ENCODE data around the gene SOX10. TPM values are rescaled to one million over a fixed set of nuclear protein-coding genes. Genes with fewer than 3 reads are reported as not detected.
"Not testable (repeated sequence)": the region's sequence is repeated elsewhere in the genome, so short reads cannot be mapped to it uniquely, and the experiment has no call there.

SOX10 gene
- total and polyA plus RNA-seq, 5 donors: 3.5 to 5.9 (median 4.9) TPM

DNA sequence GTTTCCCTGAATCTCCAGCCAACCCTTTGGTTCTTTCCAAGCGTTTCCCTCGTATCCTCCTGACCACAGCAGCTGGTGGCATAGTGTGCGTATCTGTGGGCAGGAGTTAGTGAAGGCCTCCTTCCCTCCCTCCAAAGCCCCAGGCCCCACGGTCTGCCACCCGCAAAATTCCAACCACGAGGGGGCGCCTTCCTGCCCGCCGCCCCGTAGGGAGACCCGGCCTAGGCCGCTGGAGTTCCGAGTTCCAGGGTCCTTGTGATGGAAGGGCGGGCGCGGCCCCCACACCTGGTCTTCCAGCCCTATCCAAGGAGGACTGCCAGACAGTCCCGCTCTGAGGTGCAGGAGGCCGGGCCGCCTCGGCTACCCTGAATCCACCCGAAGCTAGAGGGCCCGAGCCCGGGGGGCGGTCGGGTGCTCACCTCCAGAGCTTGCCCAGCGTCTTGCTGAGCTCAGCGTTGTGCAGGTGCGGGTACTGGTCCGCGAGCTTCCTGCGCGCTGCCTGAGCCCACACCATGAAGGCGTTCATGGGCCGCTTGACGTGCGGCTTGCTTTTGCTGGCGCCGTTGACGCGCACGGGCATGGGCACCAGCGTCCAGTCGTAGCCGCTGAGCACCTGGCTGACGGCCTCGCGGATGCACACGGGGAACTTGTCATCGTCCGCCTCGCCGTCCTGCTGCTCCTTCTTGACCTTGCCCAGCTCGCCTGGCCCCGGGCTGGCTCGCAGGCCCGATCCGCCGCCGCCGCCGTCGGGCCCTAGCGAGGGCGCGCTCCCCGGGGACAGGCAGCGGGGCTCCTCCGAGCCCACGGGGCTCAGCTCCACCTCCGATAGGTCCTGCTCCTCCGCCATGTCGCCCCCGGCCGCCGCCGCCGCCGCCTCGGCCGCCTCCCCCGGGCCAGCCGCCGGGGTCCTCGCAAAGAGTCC, 1.2 kb downstream of the SOX10 start:
- ATAC-seq: no peak
- intact Hi-C loops (cut with DNase I): no loop called here
- DNase-seq: peak in 2 of 3 donors; percentile 51 to 60
- Histone ChIP-seq H3K27me3 (ENCODE audit: control insufficient read depth, insufficient read depth) (no peaks in the 10 kb centered on the region), H3K9me3 (ENCODE audit: control insufficient read depth, low read length) (no peaks in the 10 kb centered on the region), H3K4me1 (ENCODE audit: control insufficient read depth, insufficient read depth, low read length) (peaks cover 2% of the 10 kb centered on the region), H3K4me3 (ENCODE audit: low read length) (no peak overlapping the region), H3K27ac (ENCODE audit: low read length) (no peak overlapping the region)
- 60% methylated on average over 84 of the region's 84 CpGs for WGBS

- ATAC-seq: peak; percentile 19 to 25
- intact Hi-C loops (cut with DNase I): no loop called here
- H3K9me3 ChIP-seq (ENCODE audit: control insufficient read depth, low read length): no peaks in the 10 kb centered on the region
- no peaks in the 10 kb centered on the region for H3K27me3 ChIP-seq (ENCODE audit: control insufficient read depth, insufficient read depth)
- H3K27ac ChIP-seq (ENCODE audit: low read length): peak overlapping the region; percentile 8
- peak in 2 of 3 donors; percentile 57 to 71 for DNase-seq
- 77% methylated on average over 8 of the region's 8 CpGs for WGBS
- H3K4me1 ChIP-seq (ENCODE audit: control insufficient read depth, insufficient read depth, low read length): peaks cover 2% of the 10 kb centered on the region
- H3K4me3 ChIP-seq (ENCODE audit: low read length): no peak overlapping the region
These were observed 2.1 kb downstream of the SOX10 start for GRCh38 chr22:37982151-37982785.

DNA sequence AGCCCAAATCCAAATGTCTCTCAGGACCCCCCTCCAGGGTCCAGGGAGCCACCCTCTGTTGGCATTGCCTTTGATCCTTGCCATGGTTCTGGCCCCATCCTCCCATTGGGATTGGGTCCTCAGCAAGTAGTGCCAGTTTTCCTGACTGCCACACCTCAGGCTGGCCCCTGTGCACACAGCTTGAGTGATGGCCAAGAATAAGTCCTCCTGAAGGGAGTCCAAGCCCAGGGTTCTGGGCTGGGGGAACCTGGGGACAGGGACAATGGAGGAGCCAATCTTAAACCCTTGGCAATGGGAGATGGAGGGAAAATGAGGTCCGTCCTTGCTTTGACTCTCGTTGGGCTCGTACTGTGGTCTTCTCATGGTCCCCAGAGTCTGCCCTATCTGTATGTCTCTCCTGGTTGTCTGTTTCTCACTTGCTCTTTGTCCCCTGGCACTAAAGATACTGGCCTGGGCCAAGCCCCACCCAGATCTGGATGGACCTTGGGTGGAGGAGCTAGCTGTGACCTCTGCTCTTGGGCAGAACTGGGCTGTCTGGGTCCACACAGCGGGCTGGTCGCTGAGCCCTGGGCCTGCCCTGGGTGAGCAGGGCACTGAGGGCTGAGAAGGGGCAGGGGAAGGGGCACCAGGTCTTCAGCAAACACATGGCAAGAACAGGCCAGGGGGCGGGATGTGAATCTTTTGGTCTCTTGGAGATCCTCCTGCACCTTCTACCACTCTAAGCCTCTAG, 2.9 kb downstream of the SOX10 start:
- ATAC-seq (peak; percentile 10 to 18), DNase-seq (peak in 1 of 3 donors; percentile 60)
- Histone ChIP-seq H3K4me3 (ENCODE audit: low read length) (no peak overlapping the region), H3K27ac (ENCODE audit: low read length) (no peak overlapping the region), H3K9me3 (ENCODE audit: control insufficient read depth, low read length) (no peaks in the 10 kb centered on the region), H3K27me3 (ENCODE audit: control insufficient read depth, insufficient read depth) (no peaks in the 10 kb centered on the region), H3K4me1 (ENCODE audit: control insufficient read depth, insufficient read depth, low read length) (peaks cover 2% of the 10 kb centered on the region)
- 76% methylated on average over 6 of the region's 6 CpGs for WGBS
- intact Hi-C loops (cut with DNase I): no loop called here

DNA sequence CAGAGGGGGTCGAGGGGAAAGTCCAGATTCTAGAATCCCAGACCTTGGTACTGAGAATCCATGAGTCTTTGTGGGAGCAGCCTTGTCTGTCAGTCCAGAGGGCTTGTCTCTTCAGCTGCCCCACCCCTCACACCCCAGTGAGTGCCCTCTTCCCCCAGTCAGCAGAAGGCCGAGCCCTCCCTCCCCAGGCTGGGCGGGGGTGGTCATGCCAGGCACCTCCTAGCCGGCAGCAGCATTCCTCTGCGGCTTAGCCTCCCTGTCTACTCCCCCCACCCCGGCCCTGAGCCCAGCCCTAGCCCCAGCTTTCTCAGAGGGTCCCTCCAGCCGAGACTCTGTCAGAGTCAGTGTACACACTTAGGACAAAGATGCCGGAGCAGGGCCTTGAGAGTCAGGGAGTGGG, 4.6 kb downstream of the SOX10 start:
- 78% methylated on average over 8 of the region's 8 CpGs for WGBS
- Histone ChIP-seq H3K4me1 (ENCODE audit: control insufficient read depth, insufficient read depth, low read length) (peaks cover 2% of the 10 kb centered on the region), H3K9me3 (ENCODE audit: control insufficient read depth, low read length) (no peaks in the 10 kb centered on the region), H3K4me3 (ENCODE audit: low read length) (no peak overlapping the region), H3K27ac (ENCODE audit: low read length) (no peak overlapping the region), H3K27me3 (ENCODE audit: control insufficient read depth, insufficient read depth) (no peaks in the 10 kb centered on the region)
- DNase-seq (peak in 2 of 3 donors; percentile 41 to 61), ATAC-seq (no peak)
- intact Hi-C loops (cut with DNase I): no loop called here

DNA sequence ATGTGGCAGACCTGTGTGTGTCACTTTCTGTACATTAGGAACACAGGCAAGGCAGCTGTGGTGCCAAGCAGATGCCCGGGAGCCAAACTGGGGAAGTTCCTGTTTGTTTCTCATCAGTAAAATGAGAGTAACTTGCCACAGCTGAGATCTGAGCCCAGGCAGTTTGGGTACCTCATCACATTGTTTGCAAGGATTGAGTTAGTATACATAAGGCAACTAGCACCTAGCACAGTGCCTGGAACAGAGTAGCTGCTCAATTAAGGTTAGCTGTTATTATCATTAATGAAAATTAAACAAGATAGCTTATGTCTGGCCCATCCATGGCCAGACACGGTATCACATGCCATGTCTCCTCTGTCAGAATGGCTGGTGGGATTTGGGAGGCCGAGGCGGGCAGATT, 7.8 kb downstream of the SOX10 start:
- ATAC-seq (no peak), DNase-seq (no peak)
- Histone ChIP-seq H3K27ac (ENCODE audit: low read length) (no peak overlapping the region), H3K9me3 (ENCODE audit: control insufficient read depth, low read length) (no peaks in the 10 kb centered on the region), H3K4me1 (ENCODE audit: control insufficient read depth, insufficient read depth, low read length) (peaks cover 2% of the 10 kb centered on the region), H3K4me3 (ENCODE audit: low read length) (no peak overlapping the region), H3K27me3 (ENCODE audit: control insufficient read depth, insufficient read depth) (no peaks in the 10 kb centered on the region)
- intact Hi-C loops (cut with DNase I): no loop called here
- 94% methylated on average over 4 of the region's 4 CpGs for WGBS

DNA sequence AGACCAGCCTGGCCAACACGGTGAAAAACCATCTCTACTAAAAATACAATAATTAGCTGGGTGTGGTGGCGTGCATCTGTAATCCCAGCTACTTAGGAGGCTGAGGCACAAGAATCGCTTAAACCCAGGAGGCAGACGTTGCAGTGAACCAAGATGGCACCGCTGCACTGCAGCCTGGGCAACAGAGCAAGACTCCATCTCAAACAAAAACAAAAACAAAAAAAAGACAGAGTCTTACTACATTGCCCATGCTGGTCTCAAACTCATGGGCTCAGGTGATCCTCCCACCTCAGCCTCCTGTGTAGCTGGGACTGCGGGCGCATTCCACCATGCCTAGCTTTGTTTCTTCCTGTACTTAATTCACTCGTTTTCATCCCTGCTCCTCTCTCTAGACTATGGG, 8.3 kb downstream of the SOX10 start:
- ATAC-seq; H3K4me3 ChIP-seq (ENCODE audit: low read length); H3K4me1 ChIP-seq (ENCODE audit: control insufficient read depth, insufficient read depth, low read length); H3K27ac ChIP-seq (ENCODE audit: low read length); H3K9me3 ChIP-seq (ENCODE audit: control insufficient read depth, low read length); intact Hi-C loops (cut with DNase I); H3K27me3 ChIP-seq (ENCODE audit: control insufficient read depth, insufficient read depth): not testable (repeated sequence)
- 87% methylated on average over 8 of the region's 8 CpGs for WGBS
- DNase-seq: peak in 1 of 3 donors; percentile 1

GRCh38 chr22:37975153-37975552, 9.2 kb downstream of the SOX10 start:
- Histone ChIP-seq H3K4me1 (ENCODE audit: control insufficient read depth, insufficient read depth, low read length) (no peaks in the 10 kb centered on the region), H3K27ac (ENCODE audit: low read length) (no peak overlapping the region), H3K4me3 (ENCODE audit: low read length) (no peak overlapping the region), H3K9me3 (ENCODE audit: control insufficient read depth, low read length) (no peaks in the 10 kb centered on the region), H3K27me3 (ENCODE audit: control insufficient read depth, insufficient read depth) (no peaks in the 10 kb centered on the region)
- intact Hi-C loops (cut with DNase I): no loop called here
- DNase-seq: no peak
- ATAC-seq: no peak
- WGBS: 81% methylated on average over 2 of the region's 2 CpGs

- Histone ChIP-seq H3K27me3 (ENCODE audit: control insufficient read depth, insufficient read depth) (no peaks in the 10 kb centered on the region), H3K9me3 (ENCODE audit: control insufficient read depth, low read length) (no peaks in the 10 kb centered on the region), H3K4me3 (ENCODE audit: low read length) (no peak overlapping the region), H3K27ac (ENCODE audit: low read length) (no peak overlapping the region), H3K4me1 (ENCODE audit: control insufficient read depth, insufficient read depth, low read length) (no peaks in the 10 kb centered on the region)
- DNase-seq (peak in 2 of 3 donors; percentile 48 to 55), ATAC-seq (peak; percentile 20 to 25)
- WGBS: 91% methylated on average over 33 of the region's 33 CpGs
- intact Hi-C loops (cut with DNase I): no loop called here
These were observed 10.8 kb downstream of the SOX10 start for GRCh38 chr22:37973271-37974170.

- intact Hi-C loops (cut with DNase I): no loop called here
- no peak overlapping the region for H3K4me3 ChIP-seq (ENCODE audit: low read length)
- no peaks in the 10 kb centered on the region for H3K4me1 ChIP-seq (ENCODE audit: control insufficient read depth, insufficient read depth, low read length)
- no peaks in the 10 kb centered on the region for H3K9me3 ChIP-seq (ENCODE audit: control insufficient read depth, low read length)
- 40% methylated on average over 3 of the region's 3 CpGs for WGBS
- H3K27ac ChIP-seq (ENCODE audit: low read length): no peak overlapping the region
- ATAC-seq (no peak), DNase-seq (peak in 1 of 3 donors; percentile 27)
- H3K27me3 ChIP-seq (ENCODE audit: control insufficient read depth, insufficient read depth): no peaks in the 10 kb centered on the region
These were observed 11.8 kb downstream of the SOX10 start for GRCh38 chr22:37972527-37972926.
